Vagina (tissue), 2 donors: ENCODE data around the gene SLC27A2.

Experiments used
- CTCF ChIP-seq, 3 experiments: fragments of 450-650 bp in 2 of 3; fragments of 200-600 bp in 1 of 3; sonication (generic) in 1 of 3; IDR thresholded peaks; one replicate each; pipeline ENCODE4 v1.5.1; 2017 to 2019; ENCODE audit warnings: antibody characterized with exemption in 3 of 3, mild to moderate bottlenecking in 2 of 3, moderate library complexity in 2 of 3
- POLR2A ChIP-seq, 2 donors: fragments of 450-650 bp; IDR thresholded peaks; one replicate each; pipeline ENCODE4 v1.6.1; 2017; ENCODE audit warnings: antibody characterized with exemption in 2 of 2, mild to moderate bottlenecking in 2 of 2, moderate library complexity in 2 of 2

- no peak for TF ChIP-seq CTCF (IDR thresholded peaks at IDR 0.05)
- no peak for TF ChIP-seq POLR2A (IDR thresholded peaks at IDR 0.05)
Observed at GRCh38 chr15:50149090-50149489, 32.9 kb upstream of the SLC27A2 start.
